ENCODE measurements around the gene SLC25A27.
"Not testable (repeated sequence)": the region's sequence is repeated elsewhere in the genome, so short reads cannot be mapped to it uniquely, and the experiment has no call there.

Gene SLC25A27

GRCh38 chr6:46652603-46653438 lies at the start of gene SLC25A27, which contains the start of gene CYP39A1:
SLC25A27 (plus strand) TSS chr6:46652975; CDS start chr6:46653193, 218 bp downstream.
CYP39A1 (minus strand) TSS chr6:46652818; CDS start chr6:46652582, 236 bp downstream.
- peak; percentile 34 to 97 (median 90) for DNase-seq

GRCh38 chr6:46605091-46605797 lies 47.5 kb upstream of the SLC25A27 start:
- DNase-seq, result no peak

- DNase-seq, result peak in 2 of 51 donors; percentile 30 to 50
Measured at GRCh38 chr6:46606338-46606737, 46.4 kb upstream of the SLC25A27 start.

- DNase-seq, result no peak
Measured at GRCh38 chr6:46610862-46611553, 41.8 kb upstream of the SLC25A27 start.

- no peak for DNase-seq
Measured at GRCh38 chr6:46612645-46613044, 40.1 kb upstream of the SLC25A27 start.

- DNase-seq, result no peak
Measured at GRCh38 chr6:46618726-46619125, 34.0 kb upstream of the SLC25A27 start.

- DNase-seq, result peak in 1 of 51 donors; percentile 58
Measured at GRCh38 chr6:46626228-46626909, 26.4 kb upstream of the SLC25A27 start.

GRCh38 chr6:46626976-46627375 lies 25.8 kb upstream of the SLC25A27 start:
- DNase-seq, result no peak

GRCh38 chr6:46628498-46628897 lies 24.3 kb upstream of the SLC25A27 start:
- no peak for DNase-seq

- DNase-seq, result peak in 2 of 51 donors; percentile 6 to 15
Measured at GRCh38 chr6:46628976-46629375, 23.8 kb upstream of the SLC25A27 start.

- no peak for DNase-seq
Measured at GRCh38 chr6:46629691-46630090, 23.1 kb upstream of the SLC25A27 start.

GRCh38 chr6:46632053-46632452 lies 20.7 kb upstream of the SLC25A27 start:
- no peak for DNase-seq

- DNase-seq, result no peak
Measured at GRCh38 chr6:46635462-46635861, 17.3 kb upstream of the SLC25A27 start.

GRCh38 chr6:46637145-46637544 lies 15.6 kb upstream of the SLC25A27 start:
- DNase-seq, result no peak

- no peak for DNase-seq
Measured at GRCh38 chr6:46637933-46638332, 14.8 kb upstream of the SLC25A27 start.

- DNase-seq, result no peak
Measured at GRCh38 chr6:46638650-46639049, 14.1 kb upstream of the SLC25A27 start.

GRCh38 chr6:46642928-46643751 lies 9.6 kb upstream of the SLC25A27 start:
- no peak for DNase-seq

- DNase-seq, result no peak
Measured at GRCh38 chr6:46645265-46645664, 7.5 kb upstream of the SLC25A27 start.

GRCh38 chr6:46648108-46648507 lies 4.7 kb upstream of the SLC25A27 start:
- not testable (repeated sequence) for DNase-seq

- no peak for DNase-seq
Measured at GRCh38 chr6:46648869-46649492, 3.8 kb upstream of the SLC25A27 start.

Data from hypothalamus (tissue), 51 donors.